Measurements from ENCODE around the gene REM2.

The REM2 gene

GRCh38 chr14:22875003-22875747 is 7.8 kb upstream of the REM2 start:
- DNase-seq: no peak

GRCh38 chr14:22875748-22876319 is 7.2 kb upstream of the REM2 start:
- no peak for DNase-seq

GRCh38 chr14:22877000-22877501 is 6.0 kb upstream of the REM2 start:
- no peak for DNase-seq

GRCh38 chr14:22878271-22879246 is 4.5 kb upstream of the REM2 start:
- DNase-seq: no peak

- DNase-seq: no peak
Observed at GRCh38 chr14:22882064-22882463, 958 bp upstream of the REM2 start.

- DNase-seq: no peak
Observed at GRCh38 chr14:22882529-22883172, 371 bp upstream of the REM2 start.

GRCh38 chr14:22884076-22884737 is 1.2 kb downstream of the REM2 start:
- DNase-seq: no peak

- DNase-seq: no peak
Observed at GRCh38 chr14:22884738-22885523, 1.9 kb downstream of the REM2 start.

GRCh38 chr14:22885975-22886374 is 3.0 kb downstream of the REM2 start:
- no peak for DNase-seq

GRCh38 chr14:22886500-22887259 is 3.7 kb downstream of the REM2 start:
- peak; percentile 80 for DNase-seq

- peak; percentile 89 for DNase-seq
Observed at GRCh38 chr14:22887260-22887989, 4.4 kb downstream of the REM2 start.

- DNase-seq: no peak
Observed at GRCh38 chr14:22887990-22888378, 5.0 kb downstream of the REM2 start.

- peak; percentile 42 for DNase-seq
Observed at GRCh38 chr14:22888662-22889061, 5.6 kb downstream of the REM2 start.

- no peak for DNase-seq
Observed at GRCh38 chr14:22890416-22890815, 7.4 kb downstream of the REM2 start.

- DNase-seq: no peak
Observed at GRCh38 chr14:22892488-22892887, 9.5 kb downstream of the REM2 start.

- no peak for DNase-seq
Observed at GRCh38 chr14:22893706-22894105, 10.7 kb downstream of the REM2 start.

GRCh38 chr14:22895402-22895801 is 12.4 kb downstream of the REM2 start:
- no peak for DNase-seq

GRCh38 chr14:22896356-22896755 is 13.3 kb downstream of the REM2 start:
- no peak for DNase-seq

- DNase-seq: no peak
Observed at GRCh38 chr14:22896760-22897159, 13.7 kb downstream of the REM2 start.

- DNase-seq: peak; percentile 98
Observed at GRCh38 chr14:22897357-22897756, 14.3 kb downstream of the REM2 start.
